GM19468 (cell line): ENCODE results near the gene MDM1.

Source experiments
- ATAC-seq: cut with Tn5 transposase; IDR thresholded peaks from one replicate; pipeline ENCODE4 v1.9.1; 2021; ENCODE audit warnings: mild to moderate bottlenecking, moderate library complexity, moderate number of reproducible peaks; ENCODE audit not compliant: unreplicated experiment; ENCODE audit errors: extremely low read depth

The MDM1 gene

GRCh38 chr12:68356986-68357385 lies 24.8 kb upstream of the MDM1 start:
- ATAC-seq = no peak

DNA sequence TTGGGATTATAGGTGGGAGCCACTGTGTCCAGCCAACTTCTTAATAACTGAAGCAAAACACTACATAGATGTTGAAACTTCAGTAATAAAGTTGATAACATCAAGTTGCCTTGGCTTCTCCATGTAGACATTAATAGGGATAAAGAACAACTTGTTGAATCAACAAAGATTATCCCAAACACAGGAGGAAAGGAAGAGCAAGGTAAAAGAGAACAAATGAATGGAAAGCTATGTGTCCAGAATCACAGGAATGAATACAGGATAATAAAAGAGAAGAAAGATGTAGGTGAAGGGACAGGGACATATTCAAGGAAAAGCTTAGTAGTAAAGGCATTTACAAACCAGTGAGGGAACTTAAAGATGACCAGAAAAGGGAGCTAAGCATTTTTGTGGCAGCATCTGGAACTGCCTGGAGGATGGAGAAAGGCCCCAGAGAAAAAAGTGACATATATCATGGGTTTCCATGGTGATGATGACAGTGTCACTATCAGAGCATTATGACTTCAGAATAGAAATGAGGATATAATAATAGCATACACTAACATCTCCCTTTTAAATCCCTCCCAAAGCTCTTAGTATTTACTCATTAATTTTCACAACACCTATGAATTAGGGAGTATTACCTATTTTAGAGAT lies 24.0 kb upstream of the MDM1 start:
- no peak for ATAC-seq

DNA sequence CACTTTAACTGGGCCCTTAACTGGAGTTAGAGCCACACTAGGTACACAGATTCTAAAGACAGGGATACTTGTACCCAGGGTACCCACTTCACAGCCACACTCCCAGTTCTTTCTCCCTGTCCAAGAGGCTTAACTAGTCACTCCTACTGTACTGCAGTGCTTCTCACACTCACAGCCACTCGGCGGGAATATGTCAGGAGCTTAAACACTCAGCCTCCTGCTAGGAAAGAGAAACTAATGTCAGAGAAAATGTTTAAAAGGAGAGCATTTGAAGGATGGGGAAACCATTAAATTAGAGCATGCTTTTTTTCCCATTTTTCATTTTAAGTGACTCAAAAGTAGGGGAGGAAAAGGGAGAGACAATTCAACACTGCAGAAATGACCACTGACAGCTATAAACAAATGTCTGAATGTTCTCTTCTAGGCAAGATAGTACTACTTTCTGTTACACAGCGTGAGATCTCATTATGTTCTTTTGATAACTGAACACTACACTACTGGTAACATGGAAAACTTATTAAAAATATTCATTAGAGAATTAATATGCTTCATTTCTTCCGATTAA lies 22.9 kb upstream of the MDM1 start:
- ATAC-seq = no peak

- ATAC-seq = no peak
These were observed 19.9 kb upstream of the MDM1 start for GRCh38 chr12:68352067-68352466.

- no peak for ATAC-seq
These were observed 18.6 kb upstream of the MDM1 start for GRCh38 chr12:68350753-68351152.

GRCh38 chr12:68349921-68350606 lies 17.9 kb upstream of the MDM1 start:
- ATAC-seq = no peak

- ATAC-seq = no peak
These were observed 17.1 kb upstream of the MDM1 start for GRCh38 chr12:68349220-68349621.

GRCh38 chr12:68348419-68348818 lies 16.3 kb upstream of the MDM1 start:
- no peak for ATAC-seq

DNA sequence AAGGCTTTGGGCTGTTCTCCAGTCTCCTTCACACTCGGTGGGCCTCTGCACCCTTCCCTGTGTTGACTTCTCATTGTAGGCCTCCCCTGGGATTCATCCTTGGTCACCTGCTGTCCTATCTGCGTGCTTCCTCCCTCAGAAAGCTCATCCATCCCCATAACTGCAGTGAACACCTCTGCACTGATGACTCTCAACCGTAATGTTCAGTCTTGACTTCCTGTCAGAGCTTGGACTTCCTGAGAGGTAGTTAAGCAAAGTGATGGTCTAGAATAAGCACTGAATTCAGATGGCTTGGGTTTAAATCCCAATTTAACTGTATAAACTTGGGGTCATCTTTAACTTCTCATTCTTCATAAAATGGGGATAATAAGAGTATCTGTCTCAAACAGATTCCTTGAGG lies 13.6 kb upstream of the MDM1 start:
- no peak for ATAC-seq

GRCh38 chr12:68344126-68344525 lies 12.0 kb upstream of the MDM1 start:
- no peak for ATAC-seq

- ATAC-seq = no peak
These were observed 10.8 kb upstream of the MDM1 start for GRCh38 chr12:68342966-68343365.

- ATAC-seq = no peak
These were observed 9.7 kb upstream of the MDM1 start for GRCh38 chr12:68341822-68342221.

GRCh38 chr12:68340404-68341270 lies 8.5 kb upstream of the MDM1 start:
- no peak for ATAC-seq

DNA sequence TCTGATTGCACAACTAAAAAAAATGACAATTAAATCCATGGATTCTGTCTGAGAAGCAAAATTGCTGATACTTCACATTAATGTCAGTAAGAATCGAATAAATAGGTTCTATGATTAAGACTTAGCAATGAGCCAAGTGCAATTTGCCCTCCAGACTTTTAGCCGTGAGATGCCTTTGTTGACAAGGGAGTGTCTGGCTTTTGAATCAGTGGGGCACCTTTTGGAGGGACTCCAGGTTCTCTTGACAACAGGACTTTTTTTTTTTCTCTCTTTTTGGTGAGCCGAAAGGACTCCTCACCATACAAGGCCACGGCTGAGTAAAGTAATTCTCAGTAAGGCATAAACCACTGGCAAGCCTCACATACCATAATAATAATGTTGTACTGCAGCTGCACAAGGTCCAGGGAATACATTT lies 4.7 kb upstream of the MDM1 start:
- ATAC-seq = no peak

DNA sequence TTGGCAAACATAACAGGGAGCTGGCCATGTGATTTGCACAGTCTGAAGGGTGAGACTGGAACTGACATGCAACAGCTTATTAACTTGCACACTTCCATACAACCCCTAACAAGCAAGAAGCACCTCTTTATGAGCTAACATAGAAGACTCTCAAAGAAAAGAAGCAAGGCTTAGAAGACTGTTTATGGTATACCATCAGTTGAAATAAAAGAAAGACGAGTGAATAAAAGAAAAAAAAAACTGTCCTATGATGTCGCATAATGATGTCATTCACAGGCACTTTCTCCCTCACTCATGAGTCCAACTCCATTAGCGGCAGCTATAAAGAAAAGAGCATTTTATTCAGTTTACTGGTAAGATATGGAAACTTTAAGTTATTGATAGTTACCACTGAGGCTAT lies 3.3 kb upstream of the MDM1 start:
- no peak for ATAC-seq

DNA sequence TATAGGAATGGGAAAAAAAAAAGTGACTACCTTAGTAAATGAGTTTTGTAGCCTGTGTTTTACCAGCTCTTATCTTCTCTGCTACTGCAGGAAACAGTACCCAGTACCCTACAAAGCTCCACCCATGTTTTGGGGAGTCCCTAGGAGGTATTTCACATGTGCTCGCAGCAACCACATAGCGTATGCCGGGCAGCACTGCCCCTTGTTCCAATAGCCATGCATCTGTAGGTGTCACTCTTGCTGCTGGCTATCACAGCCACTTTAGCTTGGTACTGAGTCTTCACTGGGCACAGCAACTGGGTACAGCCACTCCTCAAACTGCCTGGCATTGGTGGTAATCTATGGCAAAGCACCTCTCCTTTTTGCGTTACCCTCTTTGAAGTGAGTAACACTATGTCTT lies 2.0 kb upstream of the MDM1 start:
- no peak for ATAC-seq

GRCh38 chr12:68332728-68333630 lies 817 bp upstream of the MDM1 start:
- ATAC-seq = no peak

- ATAC-seq = no peak
These were observed 678 bp downstream of the MDM1 start for GRCh38 chr12:68331500-68331868.

- ATAC-seq = no peak
These were observed 4.3 kb downstream of the MDM1 start for GRCh38 chr12:68327896-68328295.

DNA sequence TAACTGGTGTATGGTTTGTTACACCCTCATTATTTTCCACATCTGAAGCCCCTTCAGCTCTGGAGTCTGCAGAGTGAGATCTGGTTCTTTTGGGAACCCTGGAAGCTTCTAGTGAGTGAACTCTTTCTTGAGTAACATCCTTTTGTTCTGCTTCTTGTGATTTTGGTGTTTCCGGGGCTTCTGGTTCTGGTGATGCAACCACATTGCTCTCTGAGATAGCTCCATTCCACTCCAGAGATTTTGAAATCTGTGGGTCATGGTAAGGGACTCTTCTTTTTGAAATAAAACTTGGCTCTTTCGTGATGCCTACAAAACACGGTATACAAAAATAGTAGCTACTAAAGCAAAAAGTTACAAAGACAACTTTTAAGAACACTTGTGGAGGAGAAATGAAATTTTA lies 5.4 kb downstream of the MDM1 start:
- no peak for ATAC-seq
